Smooth muscle cell (in vitro differentiated cells): ENCODE data around the gene ZNF219. TPM values are rescaled to one million over a fixed set of nuclear protein-coding genes. Genes with fewer than 3 reads are reported as not detected.

Source experiments
- DNase-seq: peaks from one replicate; lab custom pipeline; 2025; ENCODE audit not compliant: unreplicated experiment; lab: John Stamatoyannopoulos, UW
- H2AFZ ChIP-seq: fragments of 200-600 bp; sonication (generic); 2 replicates; pipeline ENCODE4 v1.6.0; 2016; ENCODE audit warnings: antibody characterized with exemption, low read depth, mild to moderate bottlenecking
- H3F3A ChIP-seq: fragments of 200-600 bp; sonication (generic); 2 replicates; pipeline ENCODE4 v1.6.0; 2017; ENCODE audit warnings: antibody characterized with exemption, low read depth
- H3K27ac ChIP-seq: fragments of 200-600 bp; sonication (generic); 2 replicates; pipeline ENCODE4 v1.5.1; 2016; ENCODE audit warnings: low read depth, mild to moderate bottlenecking
- H3K27me3 ChIP-seq: fragments of 200-600 bp; sonication (generic); 2 replicates; pipeline ENCODE4 v1.6.1; 2016; ENCODE audit warnings: low read depth, mild to moderate bottlenecking
- H3K36me3 ChIP-seq: fragments of 200-600 bp; sonication (generic); 2 replicates; pipeline ENCODE4 v1.5.1; 2016; ENCODE audit warnings: low read depth
- H3K4me1 ChIP-seq: fragments of 200-600 bp; sonication (generic); 2 replicates; pipeline ENCODE4 v1.5.1; 2016; ENCODE audit warnings: low read depth
- H3K4me2 ChIP-seq: fragments of 200-600 bp; sonication (generic); 2 replicates; pipeline ENCODE4 v1.6.0; 2016; ENCODE audit warnings: mild to moderate bottlenecking
- H3K4me3 ChIP-seq: fragments of 200-600 bp; sonication (generic); 2 replicates; pipeline ENCODE4 v1.5.1; 2016; ENCODE audit warnings: mild to moderate bottlenecking
- H3K79me2 ChIP-seq: fragments of 200-600 bp; sonication (generic); 2 replicates; pipeline ENCODE4 v1.6.0; 2016; ENCODE audit warnings: low read depth, mild to moderate bottlenecking
- H3K9ac ChIP-seq: fragments of 200-600 bp; sonication (generic); 2 replicates; pipeline ENCODE4 v1.6.0; 2016; ENCODE audit warnings: low read depth
- H3K9me3 ChIP-seq: fragments of 200-600 bp; sonication (generic); replicated peaks from 2 replicates; pipeline ENCODE4 v1.5.1; 2016; ENCODE audit warnings: low read depth
- H4K20me1 ChIP-seq: fragments of 200-600 bp; sonication (generic); 2 replicates; pipeline ENCODE4 v1.6.0; 2016; ENCODE audit warnings: low read depth
- CTCF ChIP-seq: fragments of 200-600 bp; sonication (generic); IDR thresholded peaks from 2 replicates; pipeline ENCODE4 v1.5.1; 2017; ENCODE audit warnings: borderline replicate concordance, mild to moderate bottlenecking, antibody characterized with exemption; ENCODE audit not compliant: insufficient read depth, poor library complexity, severe bottlenecking
- WGBS: methylation state at CpG from one replicate; pipeline ENCODE4 v1.1.7; 2016; ENCODE audit warnings: low lambda C conversion rate; 5-methylcytosine and 5-hydroxymethylcytosine counted together
- polyA plus RNA-seq: library from polyadenylated mRNA; unstranded; fragments of >200 nt; fragmentation: Nextera tagmentation; extraction: Ambion mirVana; gene quantifications from 2 replicates; pipeline ENCODE4 v1.2.1, GENCODE V29; 2016
- total RNA-seq: library from RNA; depleted of rRNA; stranded (reverse); fragments of >200 nt; gene quantifications from 2 replicates; pipeline ENCODE4 v1.2.3, GENCODE V29; 2014

Gene ZNF219
- total and polyA plus RNA-seq, 2 experiments from 2014 or later, result 8.8 to 10.0 TPM

- Histone ChIP-seq H3K9ac (peak overlapping the region; percentile 91), H3K79me2 (peaks cover 47% of the 10 kb centered on the region), H3K4me2 (peak overlapping the region; percentile 99), H3K4me3 (peak overlapping the region; percentile 88), H3K9me3 (no peaks in the 10 kb centered on the region), H3K4me1 (peaks cover 25% of the 10 kb centered on the region), H3K36me3 (peaks cover 10% of the 10 kb centered on the region), H2AFZ (no peak overlapping the region), H3K27ac (peak overlapping the region; percentile 93), H4K20me1 (peaks cover 38% of the 10 kb centered on the region), H3F3A (peaks cover 26% of the 10 kb centered on the region), H3K27me3 (no peaks in the 10 kb centered on the region)
- TF ChIP-seq CTCF, result no peak
- WGBS, result 6% methylated on average over 4 of the region's 4 CpGs
- DNase-seq, result no peak
Observed at GRCh38 chr14:21072031-21072473, 26.4 kb downstream of the ZNF219 start.

- H3K9ac ChIP-seq, result peak overlapping the region; percentile 91
- no peaks in the 10 kb centered on the region for H3K9me3 ChIP-seq
- peak overlapping the region; percentile 99 for H3K4me2 ChIP-seq
- no peak overlapping the region for H2AFZ ChIP-seq
- TF ChIP-seq CTCF, result no peak
- H3K79me2 ChIP-seq, result peaks cover 41% of the 10 kb centered on the region
- peaks cover 26% of the 10 kb centered on the region for H3F3A ChIP-seq
- peaks cover 34% of the 10 kb centered on the region for H4K20me1 ChIP-seq
- H3K36me3 ChIP-seq, result peaks cover 4% of the 10 kb centered on the region
- WGBS, result under 1% methylated on average over 21 of the region's 37 CpGs
- H3K27ac ChIP-seq, result peak overlapping the region; percentile 93
- DNase-seq, result peak; percentile 72
- H3K4me3 ChIP-seq, result peak overlapping the region; percentile 88
- H3K4me1 ChIP-seq, result peaks cover 25% of the 10 kb centered on the region
- H3K27me3 ChIP-seq, result no peaks in the 10 kb centered on the region
Observed at GRCh38 chr14:21071225-21072030, 27.0 kb downstream of the ZNF219 start.

- peak overlapping the region; percentile 88 for H3K4me3 ChIP-seq
- peak overlapping the region; percentile 91 for H3K9ac ChIP-seq
- H3K27ac ChIP-seq, result peak overlapping the region; percentile 93
- WGBS, result 0% methylated on average over 20 of the region's 23 CpGs
- no peak overlapping the region for H2AFZ ChIP-seq
- peak overlapping the region; percentile 99 for H3K4me2 ChIP-seq
- no peaks in the 10 kb centered on the region for H3K27me3 ChIP-seq
- peaks cover 22% of the 10 kb centered on the region for H3F3A ChIP-seq
- TF ChIP-seq CTCF, result no peak
- H3K36me3 ChIP-seq, result no peaks in the 10 kb centered on the region
- H3K9me3 ChIP-seq, result no peaks in the 10 kb centered on the region
- peak; percentile 69 for DNase-seq
- H4K20me1 ChIP-seq, result peaks cover 27% of the 10 kb centered on the region
- H3K79me2 ChIP-seq, result peaks cover 34% of the 10 kb centered on the region
- H3K4me1 ChIP-seq, result peaks cover 25% of the 10 kb centered on the region
Observed at GRCh38 chr14:21070610-21071224, 27.7 kb downstream of the ZNF219 start.
